GM12875 (cell line): ENCODE results near the gene RNF223.

Experiments used
- H3K4me3 ChIP-seq: one replicate; pipeline ENCODE4 v1.5.1; 2011; ENCODE audit warnings: low read depth, low read length, control low read depth
- CTCF ChIP-seq: IDR thresholded peaks from 2 replicates; pipeline ENCODE4 v1.5.1; 2011; ENCODE audit warnings: low read depth, mild to moderate bottlenecking, control low read depth, inconsistent platforms, low read length, moderate library complexity, borderline replicate concordance; ENCODE audit not compliant: insufficient read depth

The RNF223 gene

GRCh38 chr1:1093610-1093943, 19.5 kb upstream of the RNF223 start:
- no peak for TF ChIP-seq CTCF
- no peak overlapping the region for H3K4me3 ChIP-seq

GRCh38 chr1:1092894-1093609, 18.9 kb upstream of the RNF223 start:
- H3K4me3 ChIP-seq, result no peak overlapping the region
- TF ChIP-seq CTCF, result no peak

- TF ChIP-seq CTCF, result no peak
- H3K4me3 ChIP-seq, result no peak overlapping the region
These were observed 18.2 kb upstream of the RNF223 start for GRCh38 chr1:1092149-1092855.

- TF ChIP-seq CTCF, result no peak
These were observed 17.4 kb upstream of the RNF223 start for GRCh38 chr1:1091344-1092148.

GRCh38 chr1:1090424-1091343, 16.6 kb upstream of the RNF223 start:
- TF ChIP-seq CTCF, result no peak
- H3K4me3 ChIP-seq, result no peak overlapping the region

More at GRCh38 chr1:1091344-1092148, 17.4 kb upstream of the RNF223 start:
- H3K4me3 ChIP-seq, result no peak overlapping the region

- H3K4me3 ChIP-seq, result no peak overlapping the region
- TF ChIP-seq CTCF, result no peak
These were observed 15.8 kb upstream of the RNF223 start for GRCh38 chr1:1089731-1090423.
